ENCODE measurements around the gene PTPRT.

PTPRT gene

GRCh38 chr20:42155586-42155985, 1034.1 kb downstream of the PTPRT start:
- Histone ChIP-seq H3K27me3 (ENCODE audit: low read length) (no peaks in the 10 kb centered on the region), H3K9ac (ENCODE audit: low read length) (no peak overlapping the region), H3K4me3 (ENCODE audit: insufficient read depth, low read length, poor library complexity, severe bottlenecking) (no peak overlapping the region), H3K9me3 (ENCODE audit: insufficient read depth, low read length) (no peaks in the 10 kb centered on the region), H3K4me2 (ENCODE audit: low read depth, low read length, poor library complexity, severe bottlenecking) (no peak overlapping the region), H2AFZ (ENCODE audit: low read depth, low read length, severe bottlenecking) (no peak overlapping the region), H3F3A (ENCODE audit: insufficient read depth) (no peaks in the 10 kb centered on the region), H3K27ac (ENCODE audit: low read depth, low read length) (no peak overlapping the region), H3K9me2 (replicated peaks; ENCODE audit: insufficient read depth, low read length) (no peaks in the 10 kb centered on the region), H3K36me3 (ENCODE audit: low read length) (no peaks in the 10 kb centered on the region), H4K20me1 (ENCODE audit: low read depth, low read length) (no peaks in the 10 kb centered on the region), H3K79me2 (ENCODE audit: insufficient read depth, low read length) (no peaks in the 10 kb centered on the region)
- no peak for TF ChIP-seq EZH2phosphoT487 (conservative IDR thresholded peaks at IDR 0.05; ENCODE audit: low read length)
- TF ChIP-seq, protein P1, sequence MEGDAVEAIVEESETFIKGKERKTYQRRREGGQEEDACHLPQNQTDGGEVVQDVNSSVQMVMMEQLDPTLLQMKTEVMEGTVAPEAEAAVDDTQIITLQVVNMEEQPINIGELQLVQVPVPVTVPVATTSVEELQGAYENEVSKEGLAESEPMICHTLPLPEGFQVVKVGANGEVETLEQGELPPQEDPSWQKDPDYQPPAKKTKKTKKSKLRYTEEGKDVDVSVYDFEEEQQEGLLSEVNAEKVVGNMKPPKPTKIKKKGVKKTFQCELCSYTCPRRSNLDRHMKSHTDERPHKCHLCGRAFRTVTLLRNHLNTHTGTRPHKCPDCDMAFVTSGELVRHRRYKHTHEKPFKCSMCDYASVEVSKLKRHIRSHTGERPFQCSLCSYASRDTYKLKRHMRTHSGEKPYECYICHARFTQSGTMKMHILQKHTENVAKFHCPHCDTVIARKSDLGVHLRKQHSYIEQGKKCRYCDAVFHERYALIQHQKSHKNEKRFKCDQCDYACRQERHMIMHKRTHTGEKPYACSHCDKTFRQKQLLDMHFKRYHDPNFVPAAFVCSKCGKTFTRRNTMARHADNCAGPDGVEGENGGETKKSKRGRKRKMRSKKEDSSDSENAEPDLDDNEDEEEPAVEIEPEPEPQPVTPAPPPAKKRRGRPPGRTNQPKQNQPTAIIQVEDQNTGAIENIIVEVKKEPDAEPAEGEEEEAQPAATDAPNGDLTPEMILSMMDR (IDR thresholded peaks at IDR 0.05; ENCODE audit: insufficient read depth, low read length, poor library complexity, severe bottlenecking) = no peak

- no peaks in the 10 kb centered on the region for H3K27me3 ChIP-seq (ENCODE audit: low read length)
- H3K4me3 ChIP-seq (ENCODE audit: insufficient read depth, low read length, poor library complexity, severe bottlenecking) = no peak overlapping the region
- H3K9me3 ChIP-seq (ENCODE audit: insufficient read depth, low read length) = no peaks in the 10 kb centered on the region
- no peak for TF ChIP-seq EZH2phosphoT487 (conservative IDR thresholded peaks at IDR 0.05; ENCODE audit: low read length)
- TF ChIP-seq, protein P1 (IDR thresholded peaks at IDR 0.05; ENCODE audit: insufficient read depth, low read length, poor library complexity, severe bottlenecking) = no peak
- no peaks in the 10 kb centered on the region for H3K9me2 ChIP-seq (replicated peaks; ENCODE audit: insufficient read depth, low read length)
- H3F3A ChIP-seq (ENCODE audit: insufficient read depth) = no peaks in the 10 kb centered on the region
- H2AFZ ChIP-seq (ENCODE audit: low read depth, low read length, severe bottlenecking) = no peak overlapping the region
- no peaks in the 10 kb centered on the region for H3K36me3 ChIP-seq (ENCODE audit: low read length)
- no peak overlapping the region for H3K4me2 ChIP-seq (ENCODE audit: low read depth, low read length, poor library complexity, severe bottlenecking)
- H3K79me2 ChIP-seq (ENCODE audit: insufficient read depth, low read length) = no peaks in the 10 kb centered on the region
- H3K9ac ChIP-seq (ENCODE audit: low read length) = no peak overlapping the region
- no peaks in the 10 kb centered on the region for H4K20me1 ChIP-seq (ENCODE audit: low read depth, low read length)
- H3K27ac ChIP-seq (ENCODE audit: low read depth, low read length) = no peak overlapping the region
Observed at GRCh38 chr20:42152575-42152974, 1037.1 kb downstream of the PTPRT start.

- no peak overlapping the region for H3K4me2 ChIP-seq (ENCODE audit: low read depth, low read length, poor library complexity, severe bottlenecking)
- no peaks in the 10 kb centered on the region for H3F3A ChIP-seq (ENCODE audit: insufficient read depth)
- no peak overlapping the region for H3K27ac ChIP-seq (ENCODE audit: low read depth, low read length)
- H3K9me2 ChIP-seq (replicated peaks; ENCODE audit: insufficient read depth, low read length) = no peaks in the 10 kb centered on the region
- no peaks in the 10 kb centered on the region for H3K27me3 ChIP-seq (ENCODE audit: low read length)
- H4K20me1 ChIP-seq (ENCODE audit: low read depth, low read length) = no peaks in the 10 kb centered on the region
- H2AFZ ChIP-seq (ENCODE audit: low read depth, low read length, severe bottlenecking) = no peak overlapping the region
- TF ChIP-seq EZH2phosphoT487 (conservative IDR thresholded peaks at IDR 0.05; ENCODE audit: low read length) = no peak
- TF ChIP-seq, protein P1 (IDR thresholded peaks at IDR 0.05; ENCODE audit: insufficient read depth, low read length, poor library complexity, severe bottlenecking) = no peak
- no peak overlapping the region for H3K4me3 ChIP-seq (ENCODE audit: insufficient read depth, low read length, poor library complexity, severe bottlenecking)
- H3K36me3 ChIP-seq (ENCODE audit: low read length) = no peaks in the 10 kb centered on the region
- H3K9ac ChIP-seq (ENCODE audit: low read length) = no peak overlapping the region
- H3K79me2 ChIP-seq (ENCODE audit: insufficient read depth, low read length) = no peaks in the 10 kb centered on the region
- no peaks in the 10 kb centered on the region for H3K9me3 ChIP-seq (ENCODE audit: insufficient read depth, low read length)
Observed at GRCh38 chr20:42150230-42150629, 1039.5 kb downstream of the PTPRT start.

Measured in SU-DHL-6 (cell line).